Activated CD4-positive, alpha-beta memory T cell treated with anti-CD3 and anti-CD28 coated beads for 36 hours (primary cell): ENCODE results near the gene SH3BGRL2. TPM values are rescaled to one million over a fixed set of nuclear protein-coding genes. Genes with fewer than 3 reads are reported as not detected.

Source experiments
- CTCF ChIA-PET: fragments of 350-600 bp; sonication (Branson Sonifier 250); formaldehyde crosslinking; loops from one replicate; lab custom pipeline; 2021; ENCODE audit warnings: antibody characterized with exemption, inconsistent platforms; lab: Charles Lee
- POLR2A ChIA-PET: fragments of 350-600 bp; sonication (Branson Sonifier 250); formaldehyde crosslinking; loops from one replicate; lab custom pipeline; 2021; ENCODE audit warnings: antibody characterized with exemption; lab: Charles Lee
- DNase-seq: peaks from one replicate; pipeline ENCODE4 v3.0.0-alpha.2; 2020
- H3K27ac Mint-ChIP-seq: one replicate; pipeline ENCODE4 v1.8.0; 2021; ENCODE audit warnings: mixed read lengths
- H3K27me3 Mint-ChIP-seq: one replicate; pipeline ENCODE4 v1.8.0; 2021; ENCODE audit warnings: mixed read lengths
- H3K36me3 Mint-ChIP-seq: one replicate; pipeline ENCODE4 v1.8.0; 2021; ENCODE audit warnings: mixed read lengths
- H3K4me1 Mint-ChIP-seq: one replicate; pipeline ENCODE4 v1.8.0; 2021; ENCODE audit warnings: low read depth, mixed read lengths
- H3K4me3 Mint-ChIP-seq: one replicate; pipeline ENCODE4 v1.8.0; 2021; ENCODE audit warnings: mild to moderate bottlenecking, mixed read lengths
- H3K9me3 Mint-ChIP-seq: one replicate; pipeline ENCODE4 v1.8.0; 2021; ENCODE audit warnings: mixed read lengths
- intact Hi-C: fragments of 100-400 bp; cut with micrococcal nuclease; formaldehyde crosslinking; loops from one replicate; pipeline ENCODE4 v1.15.1; 2023
- total RNA-seq, 2 experiments: library from RNA; stranded (reverse); gene quantifications; one replicate each; pipeline ENCODE4 v1.2.3, GENCODE V29; 2021

SH3BGRL2 gene
- total RNA-seq, 2 experiments from 2014 or later = 0.05 to 0.12 TPM

GRCh38 chr6:79687759-79688158 lies 56.6 kb downstream of the SH3BGRL2 start:
- no peak overlapping the region for H3K4me3 Mint-ChIP-seq
- H3K9me3 Mint-ChIP-seq = peaks cover 1% of the 10 kb centered on the region
- H3K27ac Mint-ChIP-seq = no peak overlapping the region
- CTCF ChIA-PET = interaction anchor here (1.1 kb wide), 1 partner anchor 16 kb away, joined by 5 read pairs; no protein-coding TSS in a partner anchor
- POLR2A ChIA-PET = no interaction called here
- intact Hi-C loops = no loop called here
- H3K4me1 Mint-ChIP-seq = no peaks in the 10 kb centered on the region
- H3K27me3 Mint-ChIP-seq = no peaks in the 10 kb centered on the region
- no peaks in the 10 kb centered on the region for H3K36me3 Mint-ChIP-seq
- DNase-seq = no peak

GRCh38 chr6:79694156-79694555 lies 63.0 kb downstream of the SH3BGRL2 start:
- no peak for DNase-seq
- H3K9me3 Mint-ChIP-seq = no peaks in the 10 kb centered on the region
- H3K4me3 Mint-ChIP-seq = no peak overlapping the region
- CTCF ChIA-PET = no interaction called here
- no peak overlapping the region for H3K27ac Mint-ChIP-seq
- POLR2A ChIA-PET = no interaction called here
- no peaks in the 10 kb centered on the region for H3K36me3 Mint-ChIP-seq
- H3K27me3 Mint-ChIP-seq = peaks cover 4% of the 10 kb centered on the region
- intact Hi-C loops = no loop called here
- H3K4me1 Mint-ChIP-seq = no peaks in the 10 kb centered on the region

- ChIA-PET CTCF (no interaction called here), POLR2A (no interaction called here)
- DNase-seq = no peak
- no peaks in the 10 kb centered on the region for H3K4me1 Mint-ChIP-seq
- no peaks in the 10 kb centered on the region for H3K9me3 Mint-ChIP-seq
- no peak overlapping the region for H3K27ac Mint-ChIP-seq
- intact Hi-C loops = no loop called here
- no peak overlapping the region for H3K4me3 Mint-ChIP-seq
- no peaks in the 10 kb centered on the region for H3K36me3 Mint-ChIP-seq
- H3K27me3 Mint-ChIP-seq = peaks cover 4% of the 10 kb centered on the region
These were observed 63.7 kb downstream of the SH3BGRL2 start for GRCh38 chr6:79694623-79695343.

GRCh38 chr6:79697430-79697829 lies 66.3 kb downstream of the SH3BGRL2 start:
- H3K36me3 Mint-ChIP-seq = no peaks in the 10 kb centered on the region
- intact Hi-C loops = no loop called here
- no peaks in the 10 kb centered on the region for H3K9me3 Mint-ChIP-seq
- CTCF ChIA-PET = no interaction called here
- no peak overlapping the region for H3K27ac Mint-ChIP-seq
- POLR2A ChIA-PET = no interaction called here
- no peak for DNase-seq
- H3K4me1 Mint-ChIP-seq = peaks cover 1% of the 10 kb centered on the region
- no peak overlapping the region for H3K4me3 Mint-ChIP-seq
- H3K27me3 Mint-ChIP-seq = peaks cover 5% of the 10 kb centered on the region

GRCh38 chr6:79699606-79700005 lies 68.5 kb downstream of the SH3BGRL2 start:
- H3K27me3 Mint-ChIP-seq = peaks cover 1% of the 10 kb centered on the region
- H3K36me3 Mint-ChIP-seq = no peaks in the 10 kb centered on the region
- intact Hi-C loops = no loop called here
- no peak overlapping the region for H3K4me3 Mint-ChIP-seq
- ChIA-PET POLR2A (no interaction called here), CTCF (no interaction called here)
- no peaks in the 10 kb centered on the region for H3K9me3 Mint-ChIP-seq
- no peak overlapping the region for H3K27ac Mint-ChIP-seq
- no peak for DNase-seq
- H3K4me1 Mint-ChIP-seq = peaks cover 2% of the 10 kb centered on the region

GRCh38 chr6:79702691-79703090 lies 71.6 kb downstream of the SH3BGRL2 start:
- no peak overlapping the region for H3K4me3 Mint-ChIP-seq
- intact Hi-C loops = no loop called here

GRCh38 chr6:79704200-79704599 lies 73.1 kb downstream of the SH3BGRL2 start:
- CTCF ChIA-PET = no interaction called here
- POLR2A ChIA-PET = no interaction called here
- H3K9me3 Mint-ChIP-seq = no peaks in the 10 kb centered on the region
- DNase-seq = no peak
- intact Hi-C loops = no loop called here
- peaks cover 2% of the 10 kb centered on the region for H3K27me3 Mint-ChIP-seq
- H3K4me3 Mint-ChIP-seq = no peak overlapping the region
- H3K36me3 Mint-ChIP-seq = no peaks in the 10 kb centered on the region
- H3K4me1 Mint-ChIP-seq = peaks cover 2% of the 10 kb centered on the region
- no peak overlapping the region for H3K27ac Mint-ChIP-seq

More at GRCh38 chr6:79702691-79703090, 71.6 kb downstream of the SH3BGRL2 start:
- Mint-ChIP-seq H3K36me3 (no peaks in the 10 kb centered on the region), H3K4me1 (peaks cover 2% of the 10 kb centered on the region), H3K27me3 (peaks cover 1% of the 10 kb centered on the region), H3K9me3 (no peaks in the 10 kb centered on the region), H3K27ac (no peak overlapping the region)
- DNase-seq = peak; percentile 32
- ChIA-PET CTCF (no interaction called here), POLR2A (no interaction called here)

GRCh38 chr6:79705456-79705995 lies 74.4 kb downstream of the SH3BGRL2 start:
- peaks cover 2% of the 10 kb centered on the region for H3K27me3 Mint-ChIP-seq
- no peaks in the 10 kb centered on the region for H3K36me3 Mint-ChIP-seq
- intact Hi-C loops = no loop called here
- no peaks in the 10 kb centered on the region for H3K9me3 Mint-ChIP-seq
- CTCF ChIA-PET = no interaction called here
- POLR2A ChIA-PET = no interaction called here
- no peak overlapping the region for H3K4me3 Mint-ChIP-seq
- H3K4me1 Mint-ChIP-seq = peaks cover 2% of the 10 kb centered on the region
- no peak for DNase-seq
- H3K27ac Mint-ChIP-seq = no peak overlapping the region

- H3K27me3 Mint-ChIP-seq = peaks cover 2% of the 10 kb centered on the region
- POLR2A ChIA-PET = no interaction called here
- no peak for DNase-seq
- intact Hi-C loops = no loop called here
- H3K36me3 Mint-ChIP-seq = no peaks in the 10 kb centered on the region
- H3K4me3 Mint-ChIP-seq = no peak overlapping the region
- CTCF ChIA-PET = no interaction called here
- H3K4me1 Mint-ChIP-seq = peaks cover 2% of the 10 kb centered on the region
- H3K9me3 Mint-ChIP-seq = no peaks in the 10 kb centered on the region
- H3K27ac Mint-ChIP-seq = no peak overlapping the region
These were observed 75.4 kb downstream of the SH3BGRL2 start for GRCh38 chr6:79706527-79706926.

GRCh38 chr6:79707621-79708020 lies 76.5 kb downstream of the SH3BGRL2 start:
- intact Hi-C loops = no loop called here

GRCh38 chr6:79708095-79708791 lies 77.1 kb downstream of the SH3BGRL2 start:
- no peak for DNase-seq
- no peaks in the 10 kb centered on the region for H3K9me3 Mint-ChIP-seq
- no peak overlapping the region for H3K27ac Mint-ChIP-seq
- no peaks in the 10 kb centered on the region for H3K36me3 Mint-ChIP-seq
- peaks cover 4% of the 10 kb centered on the region for H3K27me3 Mint-ChIP-seq
- intact Hi-C loops = no loop called here
- H3K4me3 Mint-ChIP-seq = no peak overlapping the region
- no peaks in the 10 kb centered on the region for H3K4me1 Mint-ChIP-seq
- POLR2A ChIA-PET = no interaction called here
- CTCF ChIA-PET = no interaction called here

More at GRCh38 chr6:79707621-79708020, 76.5 kb downstream of the SH3BGRL2 start:
- Mint-ChIP-seq H3K4me1 (no peaks in the 10 kb centered on the region), H3K36me3 (no peaks in the 10 kb centered on the region), H3K4me3 (no peak overlapping the region), H3K27me3 (peaks cover 1% of the 10 kb centered on the region), H3K27ac (no peak overlapping the region), H3K9me3 (no peaks in the 10 kb centered on the region)
- DNase-seq = no peak
- ChIA-PET POLR2A (no interaction called here), CTCF (no interaction called here)

- H3K4me1 Mint-ChIP-seq = no peaks in the 10 kb centered on the region
- H3K27me3 Mint-ChIP-seq = peaks cover 4% of the 10 kb centered on the region
- no peak overlapping the region for H3K27ac Mint-ChIP-seq
- intact Hi-C loops = loop anchor here (5.0 kb wide), 1 partner anchor 157 kb away; no protein-coding TSS in a partner anchor
- no peak overlapping the region for H3K4me3 Mint-ChIP-seq
- no peaks in the 10 kb centered on the region for H3K9me3 Mint-ChIP-seq
- DNase-seq = no peak
- ChIA-PET POLR2A (no interaction called here), CTCF (no interaction called here)
- H3K36me3 Mint-ChIP-seq = no peaks in the 10 kb centered on the region
These were observed 79.0 kb downstream of the SH3BGRL2 start for GRCh38 chr6:79710127-79710526.
